Neural cell (in vitro differentiated cells): ENCODE results near the gene CMYA5.

Experiments used
- CTCF ChIP-seq: fragments of 450-650 bp; IDR thresholded peaks from 2 replicates; pipeline ENCODE4 v1.5.1; 2014; ENCODE audit warnings: antibody characterized with exemption, mild to moderate bottlenecking, moderate library complexity; ENCODE audit not compliant: poor library complexity, severe bottlenecking
- EP300 ChIP-seq: fragments of 450-650 bp; conservative IDR thresholded peaks from 2 replicates; pipeline ENCODE4 v1.6.1; 2014; ENCODE audit warnings: antibody characterized with exemption, mild to moderate bottlenecking, moderate library complexity; ENCODE audit not compliant: poor library complexity, severe bottlenecking
- EZH2 ChIP-seq: fragments of 200-600, 300-800 bp; shearing (Covaris generic), sonication (generic); IDR thresholded peaks from 2 replicates; pipeline ENCODE4 v1.6.1; 2014; ENCODE audit warnings: antibody characterized with exemption, low read length, borderline replicate concordance, mild to moderate bottlenecking; ENCODE audit not compliant: insufficient read depth, poor library complexity, severe bottlenecking
- MXI1 ChIP-seq: fragments of 450-650 bp; conservative IDR thresholded peaks from 2 replicates; pipeline ENCODE4 v1.6.1; 2014; ENCODE audit warnings: antibody characterized with exemption, mild to moderate bottlenecking; ENCODE audit not compliant: poor library complexity, severe bottlenecking
- SMC3 ChIP-seq: fragments of 450-650 bp; conservative IDR thresholded peaks from 2 replicates; pipeline ENCODE4 v1.6.1; 2014; ENCODE audit warnings: antibody characterized with exemption, mild to moderate bottlenecking, moderate library complexity; ENCODE audit not compliant: poor library complexity
- TAF1 ChIP-seq: IDR thresholded peaks from 2 replicates; pipeline ENCODE4 v1.6.1; 2012; ENCODE audit warnings: low read depth
- TF ChIP-seq, protein P1 (sequence below): IDR thresholded peaks from 2 replicates; pipeline ENCODE4 v1.6.1; 2012; ENCODE audit warnings: borderline replicate concordance

GRCh38 chr5:79772651-79773050, 83.0 kb downstream of the CMYA5 start:
- no peak for TF ChIP-seq MXI1
- TF ChIP-seq, protein P1, sequence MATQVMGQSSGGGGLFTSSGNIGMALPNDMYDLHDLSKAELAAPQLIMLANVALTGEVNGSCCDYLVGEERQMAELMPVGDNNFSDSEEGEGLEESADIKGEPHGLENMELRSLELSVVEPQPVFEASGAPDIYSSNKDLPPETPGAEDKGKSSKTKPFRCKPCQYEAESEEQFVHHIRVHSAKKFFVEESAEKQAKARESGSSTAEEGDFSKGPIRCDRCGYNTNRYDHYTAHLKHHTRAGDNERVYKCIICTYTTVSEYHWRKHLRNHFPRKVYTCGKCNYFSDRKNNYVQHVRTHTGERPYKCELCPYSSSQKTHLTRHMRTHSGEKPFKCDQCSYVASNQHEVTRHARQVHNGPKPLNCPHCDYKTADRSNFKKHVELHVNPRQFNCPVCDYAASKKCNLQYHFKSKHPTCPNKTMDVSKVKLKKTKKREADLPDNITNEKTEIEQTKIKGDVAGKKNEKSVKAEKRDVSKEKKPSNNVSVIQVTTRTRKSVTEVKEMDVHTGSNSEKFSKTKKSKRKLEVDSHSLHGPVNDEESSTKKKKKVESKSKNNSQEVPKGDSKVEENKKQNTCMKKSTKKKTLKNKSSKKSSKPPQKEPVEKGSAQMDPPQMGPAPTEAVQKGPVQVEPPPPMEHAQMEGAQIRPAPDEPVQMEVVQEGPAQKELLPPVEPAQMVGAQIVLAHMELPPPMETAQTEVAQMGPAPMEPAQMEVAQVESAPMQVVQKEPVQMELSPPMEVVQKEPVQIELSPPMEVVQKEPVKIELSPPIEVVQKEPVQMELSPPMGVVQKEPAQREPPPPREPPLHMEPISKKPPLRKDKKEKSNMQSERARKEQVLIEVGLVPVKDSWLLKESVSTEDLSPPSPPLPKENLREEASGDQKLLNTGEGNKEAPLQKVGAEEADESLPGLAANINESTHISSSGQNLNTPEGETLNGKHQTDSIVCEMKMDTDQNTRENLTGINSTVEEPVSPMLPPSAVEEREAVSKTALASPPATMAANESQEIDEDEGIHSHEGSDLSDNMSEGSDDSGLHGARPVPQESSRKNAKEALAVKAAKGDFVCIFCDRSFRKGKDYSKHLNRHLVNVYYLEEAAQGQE, result no peak
- TF ChIP-seq CTCF, result no peak
- no peak for TF ChIP-seq EZH2
- TF ChIP-seq TAF1, result no peak
- TF ChIP-seq SMC3, result no peak
- no peak for TF ChIP-seq EP300
